Left renal cortex interstitium (tissue), 4 donors: Measurements from ENCODE around the gene LRCH1. TPM values are rescaled to one million over a fixed set of nuclear protein-coding genes. Genes with fewer than 3 reads are reported as not detected.

Source experiments
- DNase-seq, 4 donors: peaks; one replicate each; pipeline ENCODE4 v3.0.0-alpha.2; 2013; ENCODE audit warnings: low read depth in 4 of 4, low spot score in 2 of 4, missing footprints in 1 of 4
- polyA plus RNA-seq, 4 donors: library from polyadenylated mRNA; unstranded; fragments of 120-200 nt; gene quantifications; one replicate each; pipeline ENCODE4 v1.2.1, GENCODE V29; 2013; ENCODE audit not compliant: insufficient read length in 4 of 4

Gene LRCH1
- polyA plus RNA-seq, 4 donors, result 29.8 to 35.1 (median 32.3) TPM

GRCh38 chr13:46587807-46588418 lies 34.9 kb downstream of the LRCH1 start:
- DNase-seq, result no peak

DNA sequence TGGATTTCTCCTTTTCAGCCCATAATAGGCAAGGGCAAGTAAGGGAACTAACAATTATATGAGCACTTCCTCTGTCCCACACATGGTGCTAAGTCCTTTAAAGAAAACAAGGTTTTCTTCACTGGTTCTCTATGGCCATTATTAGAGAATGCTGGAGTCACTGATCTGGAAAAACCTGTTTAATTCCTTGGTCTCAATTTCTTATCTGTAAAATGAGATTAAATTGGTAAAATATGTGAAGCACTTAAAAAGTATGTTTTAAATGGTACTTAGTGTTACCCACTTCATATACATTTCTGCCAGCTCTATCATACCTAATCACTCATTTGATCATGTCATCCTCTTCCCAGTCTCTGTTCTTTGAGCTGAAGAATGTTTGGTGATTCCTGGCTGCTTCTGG lies 39.4 kb downstream of the LRCH1 start:
- no peak for DNase-seq

DNA sequence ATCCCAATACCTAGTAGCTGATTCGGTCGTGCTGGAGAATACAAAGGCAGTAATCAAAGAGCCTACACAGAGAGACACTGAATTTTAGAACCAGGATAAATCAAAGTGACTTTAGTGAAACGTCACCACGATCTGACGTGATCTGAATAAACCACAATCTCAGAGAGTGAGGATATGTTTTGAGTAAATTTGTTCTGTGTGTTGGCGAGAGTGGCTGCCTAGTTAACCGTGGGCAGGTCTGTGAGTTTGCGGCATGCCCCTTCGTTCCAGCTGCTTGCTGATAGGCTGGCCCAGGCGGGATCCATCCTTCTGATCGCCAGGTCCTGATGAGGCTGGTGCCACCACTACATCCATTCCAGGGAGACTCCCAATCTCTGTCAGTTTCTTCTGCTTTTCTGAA lies 40.4 kb downstream of the LRCH1 start:
- no peak for DNase-seq

GRCh38 chr13:46594374-46595078 lies 41.6 kb downstream of the LRCH1 start:
- no peak for DNase-seq

GRCh38 chr13:46595136-46595884 lies 42.3 kb downstream of the LRCH1 start:
- no peak for DNase-seq

GRCh38 chr13:46595885-46596275 lies 42.9 kb downstream of the LRCH1 start:
- no peak for DNase-seq

DNA sequence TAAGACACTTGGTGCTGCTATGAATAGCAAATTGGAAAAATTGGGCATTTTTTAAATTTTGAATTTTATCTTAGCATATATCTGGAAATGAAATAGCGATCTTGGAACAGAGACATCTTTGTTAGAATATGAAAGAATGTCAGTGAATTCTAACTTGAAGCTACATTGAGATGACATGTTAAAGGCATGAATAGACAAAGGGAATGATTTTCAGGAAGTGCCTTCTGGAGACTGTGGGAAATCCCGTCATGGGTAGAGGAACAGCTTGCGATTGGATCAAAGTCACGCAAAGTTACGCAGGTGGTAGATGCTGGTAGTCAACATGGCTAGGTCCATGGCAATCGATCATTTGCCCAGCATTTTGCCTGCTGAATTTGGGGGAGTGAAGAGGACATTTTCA lies 43.5 kb downstream of the LRCH1 start:
- no peak for DNase-seq

DNA sequence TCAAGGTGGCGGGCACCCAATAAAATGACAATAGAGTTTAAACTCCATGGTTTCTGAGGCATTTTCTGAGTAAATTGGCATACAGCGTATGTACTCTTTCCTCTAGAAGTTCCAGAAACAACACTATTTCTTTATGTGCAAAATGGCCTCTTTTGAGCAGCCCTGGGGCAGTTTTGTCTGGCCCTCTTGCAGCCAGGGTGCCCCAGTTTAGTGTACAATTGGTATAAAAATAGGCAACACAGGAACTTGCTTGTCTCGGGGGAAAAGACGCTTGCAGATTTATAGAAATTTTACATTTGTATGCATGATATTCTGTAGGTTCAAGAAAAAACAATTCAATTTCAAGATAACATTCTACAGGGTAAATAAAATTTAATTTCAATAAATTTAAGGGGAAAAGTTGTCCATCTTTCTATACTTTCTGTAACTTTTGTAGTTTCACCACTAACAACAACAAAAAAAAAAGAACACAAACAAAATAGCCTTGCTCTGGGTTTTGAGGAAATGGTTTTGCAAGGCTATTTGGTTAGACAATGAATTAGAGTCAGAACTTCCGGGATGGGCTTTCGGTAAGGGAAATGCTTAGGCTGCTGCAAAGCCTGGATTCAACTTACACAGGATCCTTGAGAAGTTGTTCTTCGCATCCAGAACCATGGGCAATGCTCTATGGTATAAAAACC lies 45.3 kb downstream of the LRCH1 start:
- no peak for DNase-seq

DNA sequence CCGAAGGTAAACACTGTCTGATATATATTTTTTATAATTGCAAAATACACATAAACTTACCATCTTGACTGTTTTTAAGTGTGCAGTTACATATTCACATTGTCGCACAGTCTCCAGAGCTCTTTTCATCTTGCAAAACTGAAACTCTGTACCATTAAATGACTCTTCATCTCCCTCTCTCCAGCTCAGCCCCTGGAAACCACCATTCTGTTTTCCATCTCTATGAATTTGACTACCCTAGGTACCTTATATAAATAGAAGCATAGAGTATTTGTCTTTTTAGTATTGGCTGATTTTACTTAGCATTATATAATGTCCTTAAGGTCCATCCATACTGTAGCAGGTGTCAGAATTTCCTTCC lies 45.8 kb downstream of the LRCH1 start:
- no peak for DNase-seq

- DNase-seq, result no peak
Observed at GRCh38 chr13:46600943-46601311, 48.0 kb downstream of the LRCH1 start.

GRCh38 chr13:46602531-46602930 lies 49.6 kb downstream of the LRCH1 start:
- no peak for DNase-seq

- no peak for DNase-seq
Observed at GRCh38 chr13:46603165-46603603, 50.2 kb downstream of the LRCH1 start.

GRCh38 chr13:46604226-46604990 lies 51.4 kb downstream of the LRCH1 start:
- no peak for DNase-seq

DNA sequence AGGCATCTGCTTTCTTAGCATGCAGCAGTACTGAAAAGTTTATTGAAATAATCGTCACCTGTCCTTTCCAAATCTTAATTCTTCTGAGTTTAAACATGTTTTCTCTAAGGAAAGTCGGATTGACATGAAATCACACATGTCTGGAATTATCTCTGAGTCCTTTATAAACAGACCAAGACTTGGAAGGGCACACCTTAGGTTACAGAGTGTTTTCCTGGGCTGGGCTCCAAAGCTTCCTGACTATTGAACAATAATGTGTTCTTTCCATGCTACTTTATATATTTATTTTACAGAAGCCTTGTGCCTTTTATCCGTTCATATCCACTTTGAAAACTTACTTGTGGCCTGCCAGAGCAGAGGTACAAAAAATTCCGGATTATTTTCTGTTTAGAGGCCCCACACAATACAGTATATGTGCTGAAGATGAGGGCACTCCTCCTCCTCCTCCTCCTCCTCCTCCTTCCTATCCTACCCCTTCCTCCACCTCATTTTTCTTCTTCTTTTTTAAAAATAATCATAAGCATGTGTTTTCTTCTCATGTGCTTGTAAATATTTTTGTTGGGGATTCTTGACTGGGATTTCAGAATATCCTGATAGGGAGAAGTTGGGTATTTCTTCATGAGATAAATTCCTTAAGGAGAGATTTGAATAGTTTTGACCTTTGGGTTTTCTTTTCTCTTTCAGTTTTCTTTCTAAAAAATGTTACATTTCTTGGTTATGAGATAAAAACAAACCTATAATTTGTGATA lies 52.3 kb downstream of the LRCH1 start:
- DNase-seq, result no peak

DNA sequence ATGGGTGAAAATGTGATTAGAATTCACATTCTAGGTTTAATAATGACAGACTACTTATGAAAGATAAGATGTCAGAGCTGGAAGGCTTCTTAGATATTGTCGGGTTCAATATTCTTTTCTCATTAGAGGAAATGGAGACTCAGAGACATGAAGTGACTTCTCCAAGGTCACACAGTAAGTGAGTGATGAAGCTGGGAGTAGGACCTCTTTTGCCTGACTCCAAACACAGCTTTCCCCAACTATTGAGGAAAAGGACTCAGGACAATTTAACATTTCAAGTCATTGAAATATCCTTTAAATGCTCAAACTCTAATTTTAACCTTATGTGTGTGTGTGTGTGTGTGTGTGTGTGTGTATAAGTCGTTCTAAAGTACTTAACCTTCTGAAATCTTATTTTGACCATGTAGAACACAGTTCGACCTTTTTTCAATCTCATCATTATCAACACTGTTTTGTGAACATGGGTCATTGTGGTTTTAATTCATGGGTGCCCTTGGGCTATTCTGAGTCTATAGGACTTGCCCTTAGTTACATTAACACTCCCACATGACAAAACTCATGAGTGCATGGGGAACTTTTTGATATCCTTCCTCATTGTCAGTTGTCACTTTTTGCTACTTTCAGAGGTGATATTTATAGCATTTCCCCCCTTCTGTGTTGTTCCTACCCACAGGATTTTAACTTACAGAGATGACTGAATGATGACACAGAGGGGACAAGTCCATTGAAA lies 53.0 kb downstream of the LRCH1 start:
- no peak for DNase-seq

DNA sequence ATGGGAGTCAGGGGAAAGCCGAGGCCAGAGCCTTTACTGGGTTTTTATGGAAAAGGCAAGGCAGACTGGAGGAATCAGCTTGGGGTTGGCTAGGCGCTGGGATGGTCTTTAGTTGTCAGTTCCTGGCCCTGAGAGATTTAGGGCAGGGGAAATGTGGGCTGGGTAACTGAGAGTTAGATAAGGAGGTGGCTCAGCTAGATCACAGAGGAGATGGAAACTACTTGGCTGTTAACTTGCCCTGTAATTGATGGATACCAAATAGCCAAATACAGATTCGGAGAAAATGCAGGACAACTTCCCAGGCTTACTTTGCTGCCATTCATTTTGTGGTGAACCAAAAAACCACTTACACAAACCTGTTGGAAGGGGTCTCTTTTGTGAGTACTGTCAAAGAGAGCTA lies 54.0 kb downstream of the LRCH1 start:
- DNase-seq, result no peak

- no peak for DNase-seq
Observed at GRCh38 chr13:46607768-46608564, 55.0 kb downstream of the LRCH1 start.

GRCh38 chr13:46609052-46609451 lies 56.1 kb downstream of the LRCH1 start:
- DNase-seq, result no peak
